GM08714 (cell line): ENCODE results near the gene ECI1.
"Not testable (repeated sequence)": the region's sequence is repeated elsewhere in the genome, so short reads cannot be mapped to it uniquely, and the experiment has no call there.

Experiments used
- H3K4me3 ChIP-seq: fragments of 200-500 bp; sonication (Bioruptor generic); 2 replicates; pipeline ENCODE4 v1.5.1; 2014; ENCODE audit warnings: mild to moderate bottlenecking, low read length, inconsistent platforms
- ZNF274 ChIP-seq: IDR thresholded peaks from 2 replicates; pipeline ENCODE4 v1.6.1; 2012; ENCODE audit warnings: mild to moderate bottlenecking, low read depth, low read length

Gene ECI1

GRCh38 chr16:2273484-2273883, 22.1 kb upstream of the ECI1 start:
- TF ChIP-seq ZNF274, result no peak
- H3K4me3 ChIP-seq, result no peak overlapping the region

DNA sequence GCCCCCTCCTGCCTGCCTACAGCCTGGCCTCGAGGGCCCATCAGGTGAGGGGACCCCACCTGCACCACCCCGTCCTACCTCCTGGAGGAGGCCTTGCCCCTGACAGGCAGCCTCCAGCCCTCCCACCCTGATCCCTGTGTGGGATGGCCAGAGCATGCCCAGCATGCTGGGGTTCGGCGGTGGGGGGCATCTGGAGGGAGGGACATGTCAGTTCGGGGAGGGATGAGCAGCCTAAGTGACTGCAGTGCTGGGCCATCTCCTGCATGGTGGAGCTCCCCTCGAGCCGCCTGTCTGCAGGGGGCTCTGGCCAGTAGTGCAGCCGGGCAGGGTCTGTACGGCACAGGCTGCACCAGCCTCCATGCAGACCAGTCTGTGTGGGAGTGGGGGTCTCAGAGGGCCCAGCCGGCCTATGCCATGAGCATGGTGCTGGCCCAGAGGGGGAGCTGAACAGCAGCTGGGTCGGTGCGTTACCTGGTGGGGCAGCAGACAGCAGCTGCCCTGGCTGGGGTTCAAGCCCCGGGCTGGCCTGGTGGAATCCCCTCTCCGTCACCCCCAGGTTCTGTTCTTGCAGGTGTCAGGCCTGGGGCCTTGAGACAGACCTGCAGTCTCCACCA, 20.6 kb upstream of the ECI1 start:
- no peak for TF ChIP-seq ZNF274
- no peak overlapping the region for H3K4me3 ChIP-seq

DNA sequence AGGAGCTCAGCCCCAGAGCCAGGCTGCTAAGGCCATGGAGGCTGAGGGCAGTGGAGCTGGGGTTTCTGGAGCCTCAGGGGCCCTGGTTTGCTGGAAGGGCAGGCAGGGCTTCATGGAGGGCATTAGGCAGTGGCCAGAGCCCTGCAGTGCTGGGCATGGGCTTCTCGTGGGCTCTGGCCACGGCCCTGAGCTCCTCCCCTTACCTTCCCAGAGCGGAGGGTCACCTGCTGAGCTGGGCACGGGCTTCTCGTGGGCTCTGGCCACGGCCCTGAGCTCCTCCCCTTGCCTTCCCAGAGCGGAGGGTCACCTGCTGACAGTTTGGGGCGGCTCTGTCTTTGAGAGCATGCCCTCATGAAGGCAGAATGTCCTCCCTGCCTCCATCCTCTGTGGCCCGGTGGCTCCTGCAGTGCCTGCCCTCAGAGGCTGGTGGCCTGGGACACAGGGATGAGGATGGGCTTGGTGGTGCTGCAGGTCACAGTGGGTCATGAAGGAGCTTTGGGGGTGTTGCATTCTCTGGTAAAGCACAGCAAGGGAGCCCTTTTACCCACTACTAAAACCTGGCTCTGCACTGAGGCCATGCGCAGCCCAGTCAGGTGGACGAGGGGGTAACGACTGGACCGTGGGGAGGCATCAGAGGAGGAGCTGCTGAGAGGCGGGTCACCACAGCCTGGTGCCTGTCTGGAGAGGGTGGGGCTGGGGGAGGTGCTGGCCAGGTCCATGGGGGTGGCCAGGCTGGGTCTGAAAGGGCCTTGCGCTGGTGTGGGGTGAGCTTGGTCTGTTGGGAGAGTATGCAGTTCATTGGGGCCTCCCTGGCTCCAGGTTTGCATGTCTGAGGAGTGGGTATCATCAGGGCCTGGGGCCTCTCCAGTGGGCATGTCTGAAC, 19.4 kb upstream of the ECI1 start:
- H3K4me3 ChIP-seq, result no peak overlapping the region
- no peak for TF ChIP-seq ZNF274

DNA sequence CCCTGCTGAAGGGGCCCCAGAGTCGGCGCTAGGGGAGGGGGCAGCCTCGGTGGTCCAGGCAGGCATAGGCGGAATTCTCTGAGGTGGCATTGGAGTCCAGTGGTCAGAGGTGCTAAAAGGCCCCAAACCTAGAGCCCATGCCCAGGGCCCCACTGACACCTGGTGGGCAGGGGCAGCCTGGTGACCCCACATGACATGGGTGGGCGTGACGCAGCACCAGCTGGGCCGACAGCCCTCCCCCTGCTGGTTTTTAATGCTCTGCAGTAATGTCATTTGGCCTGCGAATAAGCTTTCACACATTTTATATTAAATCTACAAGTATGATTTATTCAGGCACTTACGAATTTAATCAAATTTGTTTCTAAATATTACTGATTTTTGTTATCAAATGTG, 18.7 kb upstream of the ECI1 start:
- H3K4me3 ChIP-seq, result no peak overlapping the region
- TF ChIP-seq ZNF274, result no peak

DNA sequence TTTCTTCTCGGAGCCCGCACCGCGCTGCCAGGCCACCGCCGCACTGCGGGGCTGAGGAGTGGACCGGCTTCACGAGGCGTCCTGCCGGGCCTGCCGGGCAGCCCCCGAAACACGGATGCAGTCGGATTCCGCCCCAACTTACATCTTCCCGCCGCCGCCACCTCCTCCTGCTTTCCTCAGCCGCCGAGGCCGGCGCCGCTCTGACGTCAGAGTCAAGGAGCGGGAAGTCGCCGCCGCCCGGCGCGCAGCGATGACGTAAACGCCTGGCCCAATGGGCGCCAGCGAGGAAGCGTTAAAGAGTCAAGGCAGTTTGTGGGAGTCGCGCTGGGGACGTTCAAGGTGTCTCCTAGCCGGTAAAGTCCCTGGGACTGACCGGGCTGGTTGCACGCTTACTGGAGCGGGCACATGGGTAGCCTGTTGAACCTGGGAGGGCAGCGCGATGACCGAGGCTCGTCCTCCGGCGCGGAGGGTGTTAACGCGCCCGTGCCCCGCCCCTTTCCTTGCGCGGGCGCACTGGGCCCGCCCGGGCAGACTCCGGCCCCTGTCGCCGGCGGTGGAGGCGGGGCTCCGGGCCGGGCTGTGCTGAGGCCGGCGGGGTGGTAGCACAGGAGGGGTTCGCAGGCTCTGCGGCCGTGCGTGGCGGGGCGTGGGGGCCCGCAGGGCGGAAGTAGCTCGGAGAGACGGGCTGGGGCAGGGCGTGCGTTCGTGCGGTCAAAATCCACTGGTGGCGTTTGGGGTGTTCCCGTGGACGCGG, 16.7 kb upstream of the ECI1 start, which contains the start of gene RNPS1:
Gene RNPS1 (minus strand): TSS at position 214 of the 754 bp plus-strand sequence. CDS start 3,483 bp downstream, outside the sequence.
- no peak for TF ChIP-seq ZNF274
- peak within 1 kb of the TSS; percentile 75 for H3K4me3 ChIP-seq

DNA sequence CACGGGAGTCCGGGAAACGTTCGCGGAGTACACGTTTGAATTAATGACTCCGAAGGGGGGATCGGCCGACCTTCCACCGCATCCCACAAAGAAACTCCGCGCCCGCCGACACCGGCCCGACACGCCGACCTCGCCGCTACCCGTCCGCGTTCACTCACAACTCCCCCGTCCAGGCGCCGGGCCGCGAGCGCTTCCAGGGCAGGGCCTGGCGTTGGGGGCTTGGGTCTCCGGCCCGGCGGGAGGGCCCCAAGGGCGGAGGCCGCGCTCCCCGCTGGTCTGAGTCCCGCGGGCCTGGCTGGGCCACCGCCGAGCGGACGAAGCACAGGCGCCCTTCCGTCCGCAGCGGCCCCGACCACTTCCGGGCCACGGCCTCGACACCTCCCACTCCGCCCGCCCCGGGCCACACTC, 16.1 kb upstream of the ECI1 start:
- H3K4me3 ChIP-seq, result peak overlapping the region; percentile 75

- peak overlapping the region; percentile 75 for H3K4me3 ChIP-seq
Measured at GRCh38 chr16:2266887-2267286, 15.5 kb upstream of the ECI1 start.

DNA sequence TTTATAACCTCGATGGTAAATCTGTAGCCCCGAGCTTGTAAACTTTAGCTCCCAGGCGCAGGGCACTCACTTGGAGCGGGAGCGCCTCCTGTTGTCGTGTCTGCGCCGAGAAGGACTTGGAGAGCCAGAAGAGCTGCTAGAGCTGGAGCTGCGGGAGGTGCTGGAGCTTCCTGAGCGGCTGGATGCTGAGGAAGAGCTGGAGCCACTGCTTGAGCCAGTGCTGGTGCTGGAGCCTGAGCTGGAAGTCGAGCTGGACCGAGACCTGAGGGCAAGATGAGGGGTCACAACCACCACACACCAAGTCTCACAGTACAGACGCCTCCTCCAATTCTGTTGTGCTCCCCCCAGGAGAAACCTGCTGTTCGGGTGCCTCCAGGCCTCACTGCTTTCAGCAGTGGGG, 11.6 kb upstream of the ECI1 start:
- H3K4me3 ChIP-seq, result not testable (repeated sequence)

- no peak for TF ChIP-seq ZNF274
Measured at GRCh38 chr16:2260250-2260649, 8.9 kb upstream of the ECI1 start.

DNA sequence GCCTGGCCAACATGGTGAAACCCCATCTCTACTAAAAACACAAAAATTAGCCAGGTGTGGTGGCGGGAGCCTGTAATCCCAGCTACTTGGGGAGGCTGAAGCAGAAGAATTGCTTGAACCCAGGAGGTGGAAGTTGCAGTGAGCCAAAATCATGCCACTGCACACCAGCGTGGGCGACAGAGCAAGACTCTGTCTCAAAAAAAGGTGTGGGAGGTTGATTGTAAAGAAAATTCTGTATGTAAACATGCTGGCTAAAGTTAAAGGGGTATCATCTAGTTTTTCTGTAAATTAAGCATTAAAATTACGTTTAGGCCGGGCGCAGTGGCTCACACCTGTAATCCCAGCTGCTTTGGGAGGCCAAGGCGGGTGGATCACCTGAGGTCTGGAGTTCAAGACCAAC, 7.1 kb upstream of the ECI1 start:
- not testable (repeated sequence) for H3K4me3 ChIP-seq

More at GRCh38 chr16:2260250-2260649, 8.9 kb upstream of the ECI1 start:
- no peak overlapping the region for H3K4me3 ChIP-seq

GRCh38 chr16:2257726-2258125, 6.3 kb upstream of the ECI1 start:
- no peak overlapping the region for H3K4me3 ChIP-seq
- no peak for TF ChIP-seq ZNF274

- no peak for TF ChIP-seq ZNF274
- no peak overlapping the region for H3K4me3 ChIP-seq
Measured at GRCh38 chr16:2256531-2257140, 5.2 kb upstream of the ECI1 start.

- H3K4me3 ChIP-seq, result no peak overlapping the region
- TF ChIP-seq ZNF274, result no peak
Measured at GRCh38 chr16:2253293-2253692, 1.9 kb upstream of the ECI1 start.

GRCh38 chr16:2252806-2253148, 1.4 kb upstream of the ECI1 start:
- no peak overlapping the region for H3K4me3 ChIP-seq
- no peak for TF ChIP-seq ZNF274

GRCh38 chr16:2250652-2251295, 613 bp downstream of the ECI1 start:
- H3K4me3 ChIP-seq, result peak overlapping the region; percentile 85
- no peak for TF ChIP-seq ZNF274
